OCI-LY3 (cell line): ENCODE results near the gene EXOSC10.
A peak's percentile ranks its signal among the peaks of the same experiment; 100 is the strongest.

Experiments used
- H2AFZ ChIP-seq: fragments of 200-600, 300-600 bp; shearing (Covaris generic); 2 replicates; pipeline ENCODE4 v1.6.0; 2014; ENCODE audit warnings: antibody characterized with exemption, low read depth, low read length
- H3K27ac ChIP-seq: fragments of 200-600, 300-600 bp; sonication (generic); 2 replicates; pipeline ENCODE4 v1.5.1; 2014; ENCODE audit warnings: mild to moderate bottlenecking, low read length, moderate library complexity, mixed read lengths
- H3K27me3 ChIP-seq: fragments of 200-600, 300-600 bp; sonication (generic); 2 replicates; pipeline ENCODE4 v1.6.1; 2014; ENCODE audit warnings: low read depth, low read length, mixed read lengths
- H3K36me3 ChIP-seq: fragments of 200-600, 300-600 bp; sonication (generic); replicated peaks from 2 replicates; pipeline ENCODE3; 2014; ENCODE audit warnings: low read depth, low read length, mixed read lengths
- H3K4me1 ChIP-seq: fragments of 300-600, 200-600 bp; sonication (generic); 2 replicates; pipeline ENCODE4 v1.6.1; 2014; ENCODE audit warnings: low read length, mixed read lengths
- H3K4me2 ChIP-seq: fragments of 200-600, 300-600 bp; sonication (generic); 2 replicates; pipeline ENCODE4 v1.6.1; 2014; ENCODE audit warnings: low read length, mixed read lengths
- H3K4me3 ChIP-seq: fragments of 300-600, 200-600 bp; sonication (generic); 2 replicates; pipeline ENCODE4 v1.5.1; 2014; ENCODE audit warnings: antibody characterized with exemption, mild to moderate bottlenecking, low read length, moderate library complexity
- H3K79me2 ChIP-seq: fragments of 300-600, 200-600 bp; shearing (Covaris generic); 2 replicates; pipeline ENCODE4 v1.6.1; 2014; ENCODE audit warnings: mild to moderate bottlenecking, low read length, mixed read lengths
- H3K9ac ChIP-seq: fragments of 300-600, 200-600 bp; shearing (Covaris generic); 2 replicates; pipeline ENCODE4 v1.6.0; 2014; ENCODE audit warnings: mild to moderate bottlenecking, low read length, moderate library complexity
- H3K9me3 ChIP-seq: fragments of 200-600, 300-600 bp; shearing (Covaris generic); 2 replicates; pipeline ENCODE4 v1.6.1; 2014; ENCODE audit warnings: low read length, mixed read lengths; ENCODE audit not compliant: insufficient read depth
- H4K20me1 ChIP-seq: fragments of 200-600, 300-600 bp; sonication (generic); 2 replicates; pipeline ENCODE4 v1.6.1; 2016; ENCODE audit warnings: low read length, mixed read lengths; ENCODE audit not compliant: insufficient read depth
- EZH2phosphoT487 ChIP-seq: fragments of 200-600 bp; shearing (Covaris generic); IDR thresholded peaks from 2 replicates; pipeline ENCODE4 v1.6.1; 2018; ENCODE audit warnings: antibody characterized with exemption, mixed run types, low read depth
- TF ChIP-seq, protein P1 (sequence below): fragments of 200-600, 300-600 bp; sonication (generic); IDR thresholded peaks from 2 replicates; pipeline ENCODE4 v1.5.1; 2014; ENCODE audit warnings: antibody characterized with exemption, low read length, low read depth

Gene EXOSC10

DNA sequence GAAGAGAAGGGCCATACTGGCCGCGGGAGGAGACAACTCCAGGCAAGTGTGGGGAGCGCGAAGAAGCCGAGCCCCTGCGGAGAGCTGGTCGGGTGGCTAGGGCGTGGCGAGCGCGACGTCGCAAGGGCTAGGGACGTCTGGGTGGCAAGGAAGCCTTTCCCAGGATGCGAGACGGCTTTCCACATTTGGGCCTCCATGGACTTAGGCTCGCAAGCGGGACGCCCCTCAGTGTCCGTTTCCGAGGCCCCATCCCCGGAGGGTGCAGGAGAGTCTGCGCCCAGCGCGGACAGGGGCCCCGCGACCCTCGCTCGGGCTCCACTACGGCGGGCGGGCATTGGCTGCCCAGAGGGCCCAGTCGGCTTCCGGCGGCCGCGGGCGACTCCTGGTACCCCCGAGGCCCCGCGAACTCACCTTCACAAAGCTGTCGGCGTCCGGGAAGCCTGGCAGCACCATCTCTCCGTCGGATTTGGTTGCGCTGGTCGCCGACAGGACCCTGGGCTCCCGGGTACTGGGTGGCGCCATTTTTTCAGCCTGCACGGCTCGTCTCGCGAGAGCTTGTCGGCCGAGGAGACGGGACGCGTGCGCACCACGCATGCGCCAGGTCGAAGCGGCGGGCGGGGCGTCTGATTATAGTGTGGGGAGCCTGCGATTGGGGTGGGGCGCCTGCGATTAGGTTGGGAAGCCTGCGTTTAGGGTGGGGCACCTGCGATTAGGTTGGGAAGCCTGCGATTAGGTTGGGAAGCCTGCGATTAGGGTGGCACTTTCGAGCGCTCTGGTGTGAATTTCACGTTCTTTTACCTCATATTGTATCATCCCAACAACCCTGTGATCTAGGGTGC, at the start of gene EXOSC10:
EXOSC10 (minus strand) TSS at position 560 of the 839 bp plus-strand sequence; CDS start at position 522, 38 bp downstream.
- Histone ChIP-seq H3K27ac (peak within 1 kb of the TSS; percentile 39), H2AFZ (peak within 1 kb of the TSS; percentile 85), H3K27me3 (no peaks in the 10 kb centered on the region), H3K79me2 (peaks cover 18% of the 10 kb centered on the region), H3K4me2 (peak within 1 kb of the TSS; percentile 88), H3K9me3 (no peaks in the 10 kb centered on the region), H3K4me3 (peak within 1 kb of the TSS; percentile 96), H3K4me1 (peaks cover 11% of the 10 kb centered on the region), H3K9ac (peak within 1 kb of the TSS; percentile 84), H4K20me1 (no peaks in the 10 kb centered on the region), H3K36me3 (no peaks in the 10 kb centered on the region)
- TF ChIP-seq EZH2phosphoT487 = no peak
- TF ChIP-seq, protein P1, sequence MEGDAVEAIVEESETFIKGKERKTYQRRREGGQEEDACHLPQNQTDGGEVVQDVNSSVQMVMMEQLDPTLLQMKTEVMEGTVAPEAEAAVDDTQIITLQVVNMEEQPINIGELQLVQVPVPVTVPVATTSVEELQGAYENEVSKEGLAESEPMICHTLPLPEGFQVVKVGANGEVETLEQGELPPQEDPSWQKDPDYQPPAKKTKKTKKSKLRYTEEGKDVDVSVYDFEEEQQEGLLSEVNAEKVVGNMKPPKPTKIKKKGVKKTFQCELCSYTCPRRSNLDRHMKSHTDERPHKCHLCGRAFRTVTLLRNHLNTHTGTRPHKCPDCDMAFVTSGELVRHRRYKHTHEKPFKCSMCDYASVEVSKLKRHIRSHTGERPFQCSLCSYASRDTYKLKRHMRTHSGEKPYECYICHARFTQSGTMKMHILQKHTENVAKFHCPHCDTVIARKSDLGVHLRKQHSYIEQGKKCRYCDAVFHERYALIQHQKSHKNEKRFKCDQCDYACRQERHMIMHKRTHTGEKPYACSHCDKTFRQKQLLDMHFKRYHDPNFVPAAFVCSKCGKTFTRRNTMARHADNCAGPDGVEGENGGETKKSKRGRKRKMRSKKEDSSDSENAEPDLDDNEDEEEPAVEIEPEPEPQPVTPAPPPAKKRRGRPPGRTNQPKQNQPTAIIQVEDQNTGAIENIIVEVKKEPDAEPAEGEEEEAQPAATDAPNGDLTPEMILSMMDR = no peak

DNA sequence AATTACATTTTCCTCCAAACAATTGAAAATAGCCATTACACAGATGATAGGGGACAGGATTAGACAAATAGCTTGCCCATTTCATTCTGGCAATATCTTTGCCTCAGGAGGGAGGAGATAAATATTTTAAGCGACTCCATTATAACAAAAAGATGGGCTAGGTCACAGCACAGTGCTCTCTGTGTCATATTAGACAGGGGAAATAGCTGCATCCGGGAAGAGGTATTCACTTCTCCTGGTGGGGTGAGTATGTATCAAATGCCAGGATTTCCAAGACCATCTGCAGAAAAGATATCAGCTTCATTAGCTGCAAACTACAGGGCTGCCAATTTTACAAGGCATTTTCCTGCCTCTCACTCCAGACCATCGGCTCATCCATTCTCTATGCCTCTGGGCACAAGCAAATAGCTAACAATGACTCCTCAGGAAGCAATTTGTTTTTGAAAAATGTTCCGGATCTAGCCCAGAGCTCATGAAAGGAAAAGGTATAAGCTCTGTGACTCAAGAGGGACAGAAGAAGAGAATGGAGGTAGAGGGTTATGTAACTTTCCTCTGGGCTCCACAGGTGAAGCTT, 47.6 kb upstream of the EXOSC10 start:
- Histone ChIP-seq H3K4me1 (no peaks in the 10 kb centered on the region), H3K79me2 (no peaks in the 10 kb centered on the region), H3K9ac (no peak overlapping the region), H3K27ac (no peak overlapping the region), H3K4me2 (no peak overlapping the region), H3K4me3 (no peak overlapping the region), H2AFZ (no peak overlapping the region), H4K20me1 (no peaks in the 10 kb centered on the region), H3K9me3 (no peaks in the 10 kb centered on the region), H3K27me3 (no peaks in the 10 kb centered on the region), H3K36me3 (no peaks in the 10 kb centered on the region)
- TF ChIP-seq, protein P1 = no peak
- no peak for TF ChIP-seq EZH2phosphoT487

DNA sequence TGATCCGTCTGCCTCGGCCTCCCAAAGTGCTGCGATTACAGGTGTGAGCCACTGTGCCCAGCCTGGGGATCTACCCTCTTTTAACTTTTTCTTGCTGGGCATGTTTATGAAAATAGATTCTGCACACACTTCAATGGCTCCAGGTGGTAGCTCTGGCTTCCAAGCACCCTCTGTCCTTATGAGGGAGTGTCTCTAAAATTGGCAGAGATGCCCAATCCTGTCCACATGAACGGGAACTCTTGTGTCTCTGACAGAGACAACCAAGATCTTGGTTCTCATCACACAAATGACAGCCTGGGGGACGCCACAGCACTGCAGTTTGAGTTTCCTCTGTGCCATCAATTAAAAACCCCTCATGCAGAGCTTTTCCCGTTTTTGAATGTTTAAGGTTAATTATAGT, 46.1 kb upstream of the EXOSC10 start:
- Histone ChIP-seq H3K4me3 (no peak overlapping the region), H3K27ac (no peak overlapping the region), H3K4me1 (no peaks in the 10 kb centered on the region), H3K9ac (no peak overlapping the region), H3K79me2 (no peaks in the 10 kb centered on the region), H3K4me2 (no peak overlapping the region), H3K9me3 (no peaks in the 10 kb centered on the region), H3K36me3 (no peaks in the 10 kb centered on the region), H2AFZ (no peak overlapping the region), H3K27me3 (no peaks in the 10 kb centered on the region), H4K20me1 (no peaks in the 10 kb centered on the region)
- TF ChIP-seq, protein P1 = no peak
- TF ChIP-seq EZH2phosphoT487 = no peak

DNA sequence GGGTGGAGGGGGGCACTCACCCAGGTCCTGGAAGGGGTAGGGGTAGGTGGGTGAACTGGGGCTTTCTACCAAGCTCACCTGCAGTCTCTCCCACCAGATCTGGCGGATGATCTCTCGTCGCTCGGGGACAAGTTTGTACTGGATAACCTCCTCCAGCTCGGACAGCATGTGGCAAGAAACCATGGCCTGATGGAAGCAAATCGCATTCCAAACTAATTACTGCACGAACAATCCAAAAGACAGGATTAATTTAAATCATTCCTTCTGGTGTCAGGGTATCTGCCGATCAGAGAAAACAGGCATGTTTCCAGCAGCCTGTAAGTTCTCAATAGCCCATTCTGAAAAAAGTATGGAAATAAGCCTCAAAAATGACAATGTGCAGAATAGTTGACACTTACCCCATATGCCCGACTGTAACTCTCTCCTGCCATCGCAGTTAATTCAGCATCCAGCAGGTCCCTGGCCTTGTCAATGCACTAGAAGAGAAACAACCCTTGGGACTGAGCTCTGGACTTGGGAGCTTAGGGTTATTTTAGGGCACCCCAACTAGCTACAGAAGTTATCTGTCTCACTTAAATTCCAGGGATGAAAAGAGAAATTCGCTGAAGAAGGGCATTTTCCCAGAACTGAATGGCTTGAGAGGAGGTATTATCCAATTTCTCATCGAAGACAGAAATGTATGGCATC, 45.0 kb upstream of the EXOSC10 start:
- Histone ChIP-seq H3K4me3 (no peak overlapping the region), H3K9me3 (no peaks in the 10 kb centered on the region), H3K79me2 (no peaks in the 10 kb centered on the region), H3K27me3 (no peaks in the 10 kb centered on the region), H4K20me1 (no peaks in the 10 kb centered on the region), H3K27ac (no peak overlapping the region), H3K4me2 (no peak overlapping the region), H2AFZ (no peak overlapping the region), H3K9ac (no peak overlapping the region), H3K4me1 (no peaks in the 10 kb centered on the region), H3K36me3 (no peaks in the 10 kb centered on the region)
- TF ChIP-seq, protein P1 = no peak
- TF ChIP-seq EZH2phosphoT487 = no peak
